ENCODE results near the gene HLA-DOB.

The HLA-DOB gene
- 0.38 to 2.9 (median 0.46) reads per million in 3 experiments for total RNA-seq

DNA sequence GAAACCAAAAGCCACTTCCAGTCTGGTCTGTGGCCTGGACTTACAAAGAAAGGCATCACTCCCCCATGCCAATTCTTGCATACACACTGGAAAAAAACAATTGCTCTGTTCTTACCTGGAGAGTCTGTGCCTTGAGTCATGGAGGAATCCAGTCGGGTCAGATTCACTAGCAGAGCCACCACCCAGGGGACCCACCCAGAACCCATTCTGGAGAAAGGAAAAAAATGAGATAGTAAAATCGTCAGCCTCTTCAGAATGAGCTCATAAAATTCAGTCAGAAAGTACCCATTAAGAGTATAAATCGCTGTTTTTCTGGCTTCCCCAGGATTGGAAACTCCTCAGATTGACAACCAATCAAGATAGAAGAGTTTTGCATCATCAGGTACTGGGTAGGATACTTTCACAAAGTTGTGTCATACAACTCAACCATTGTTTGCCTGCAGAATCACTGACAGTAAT lies at the start of gene HLA-DOB:
Gene HLA-DOB, minus strand, starts transcription at position 257 of the 459 bp plus-strand sequence. Its CDS starts 51 bp downstream, at position 206.
- DNase-seq, result peak; percentile 19

DNA sequence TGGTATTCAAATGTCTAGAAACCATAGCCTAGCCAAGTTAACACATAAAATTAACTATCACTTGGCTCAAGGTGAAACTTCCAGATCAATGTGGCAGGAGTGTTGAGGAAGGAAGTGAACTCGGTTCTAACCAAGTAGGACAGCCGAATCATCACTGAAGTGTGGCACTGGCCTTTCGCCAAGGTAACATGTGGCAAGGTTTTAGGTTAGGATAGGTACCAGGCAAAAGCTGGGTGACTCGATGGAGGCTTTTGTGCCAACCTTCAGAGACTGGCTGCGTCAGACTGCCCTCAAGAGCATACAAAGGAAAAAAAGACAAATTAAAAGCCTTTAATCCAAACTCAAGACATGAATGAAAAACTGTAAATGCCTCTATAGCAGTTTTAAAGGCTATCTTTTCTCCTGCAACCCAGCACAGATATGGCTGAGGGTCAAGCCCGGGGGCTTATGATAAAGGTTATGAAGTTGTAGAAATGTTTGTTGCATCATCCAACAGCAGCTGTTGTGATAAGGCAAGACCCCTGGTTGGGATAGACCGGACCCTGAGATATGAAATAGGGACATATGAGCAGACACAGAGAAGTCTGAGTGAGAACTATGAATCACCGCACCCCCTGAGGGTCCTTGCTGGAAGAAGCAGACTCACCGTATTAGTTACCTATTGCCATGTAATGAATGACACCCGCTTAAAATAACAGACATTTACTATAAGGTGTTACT lies 49.1 kb upstream of the HLA-DOB start:
- DNase-seq, result no peak

DNA sequence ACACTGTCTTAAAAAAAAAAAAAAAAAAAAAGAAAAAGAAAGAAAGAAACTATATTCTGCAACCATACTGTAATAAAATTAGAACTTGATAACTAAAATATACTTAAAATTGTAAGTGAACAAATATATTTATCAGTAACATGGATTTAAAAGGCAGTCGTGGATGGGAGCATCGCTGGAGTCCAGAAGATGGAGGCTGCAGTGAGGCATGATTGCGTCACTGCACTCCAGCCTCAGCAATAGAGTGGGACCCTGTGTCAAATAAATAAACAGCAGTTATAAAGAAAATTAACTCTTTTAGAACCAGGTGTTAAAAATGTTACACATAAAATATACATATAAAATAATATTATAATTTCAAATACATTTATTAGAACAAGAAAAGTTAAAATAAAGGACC lies 45.9 kb upstream of the HLA-DOB start:
- no peak for DNase-seq

DNA sequence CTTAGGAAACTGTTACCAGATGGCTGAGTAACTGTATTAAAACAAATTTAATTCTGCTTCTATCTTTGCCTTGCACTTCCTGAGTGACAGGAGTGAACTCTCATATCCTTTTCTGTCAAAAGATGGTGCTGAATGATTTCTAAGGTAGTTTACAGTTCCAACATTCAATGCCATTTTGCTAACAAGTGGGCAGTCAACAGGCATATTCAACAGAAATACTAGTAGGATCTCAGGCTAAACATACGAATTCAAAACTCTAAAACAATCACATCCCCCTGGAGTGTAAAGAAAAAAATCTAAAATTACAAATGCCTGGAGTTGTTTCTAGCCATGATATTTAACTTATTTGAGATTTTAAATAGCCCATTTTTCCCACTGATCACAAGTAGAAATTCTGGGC lies 43.9 kb upstream of the HLA-DOB start:
- DNase-seq, result no peak

DNA sequence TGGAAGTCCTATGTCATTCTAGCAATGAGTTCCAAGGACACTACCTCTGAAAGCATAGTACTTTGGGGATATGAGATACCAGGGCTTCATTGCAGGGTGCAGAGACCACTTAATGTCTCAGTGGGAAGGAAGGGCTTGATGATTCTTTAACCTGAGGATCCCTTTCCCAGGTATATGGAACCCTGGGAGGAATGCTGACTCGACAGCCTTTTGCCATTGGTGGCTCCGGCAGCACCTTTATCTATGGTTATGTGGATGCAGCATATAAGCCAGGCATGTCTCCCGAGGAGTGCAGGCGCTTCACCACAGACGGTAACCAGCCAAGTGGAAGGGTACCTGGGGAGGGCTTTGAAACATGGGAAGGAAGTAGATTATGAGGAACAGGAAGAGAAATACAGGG lies 41.4 kb upstream of the HLA-DOB start:
- DNase-seq, result no peak

DNA sequence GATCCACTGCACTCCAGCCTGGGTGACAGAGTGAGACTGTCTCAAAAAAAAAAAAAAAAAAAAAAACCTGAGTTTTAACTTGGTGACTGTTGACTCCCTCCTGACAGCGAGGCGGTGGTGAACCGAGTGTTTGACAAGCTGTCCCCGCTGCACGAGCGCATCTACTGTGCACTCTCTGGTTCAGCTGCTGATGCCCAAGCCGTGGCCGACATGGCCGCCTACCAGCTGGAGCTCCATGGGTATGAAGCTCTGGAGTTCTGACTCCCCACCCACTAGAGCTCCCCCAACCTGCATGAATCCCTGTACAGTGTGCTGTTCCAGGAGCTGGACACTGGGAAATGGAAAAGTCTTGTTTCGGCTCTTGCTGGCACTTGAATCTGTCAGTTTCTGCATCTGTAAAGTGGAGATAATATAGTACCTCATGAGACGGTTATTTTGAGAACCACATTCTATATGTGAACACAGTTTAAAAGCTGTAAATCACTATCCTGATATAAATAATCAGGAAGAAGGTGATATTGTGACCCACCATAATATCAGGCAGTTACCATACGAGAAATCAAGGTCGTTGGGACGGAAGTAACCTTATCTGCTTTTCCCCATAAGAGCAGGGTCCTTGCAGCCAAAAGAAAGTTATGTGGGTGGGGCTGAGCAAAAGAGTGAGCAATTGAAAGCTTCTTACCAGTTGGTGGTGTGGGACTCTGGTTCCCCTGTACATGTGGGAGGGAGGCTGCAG lies 40.5 kb upstream of the HLA-DOB start:
- DNase-seq, result no peak

DNA sequence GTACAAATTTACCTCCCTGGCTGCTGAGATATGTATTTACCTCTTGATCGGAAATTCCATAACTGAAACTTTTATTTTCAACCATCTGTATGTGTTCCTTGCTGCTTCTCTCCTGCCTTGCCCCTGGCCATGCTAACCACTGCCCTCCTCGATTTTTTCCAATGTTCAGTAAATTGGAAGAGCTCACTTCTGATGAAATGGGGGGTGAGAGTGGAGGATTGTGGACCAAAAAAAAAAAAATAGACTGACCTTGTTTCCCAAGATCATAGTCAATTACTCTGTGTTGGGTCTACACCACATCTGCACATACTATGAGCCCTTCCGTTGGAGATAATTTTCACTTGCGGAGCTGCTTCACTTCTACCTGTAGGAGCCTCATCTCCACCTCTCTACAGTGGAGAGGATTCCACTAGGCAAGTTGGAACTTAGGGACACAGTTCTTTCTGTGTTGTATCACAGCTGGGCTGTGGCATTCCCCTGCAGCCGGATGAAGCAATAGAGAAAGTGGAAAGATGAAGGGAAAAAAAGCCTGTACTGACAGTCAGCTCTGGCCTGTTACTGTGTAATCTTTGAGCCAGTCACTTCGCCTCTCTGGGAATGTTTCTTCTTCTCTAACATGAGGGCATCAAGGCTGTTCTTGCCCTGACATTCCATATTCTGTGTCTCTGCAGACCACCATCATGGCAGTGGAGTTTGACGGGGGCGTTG lies 38.8 kb upstream of the HLA-DOB start:
- no peak for DNase-seq

DNA sequence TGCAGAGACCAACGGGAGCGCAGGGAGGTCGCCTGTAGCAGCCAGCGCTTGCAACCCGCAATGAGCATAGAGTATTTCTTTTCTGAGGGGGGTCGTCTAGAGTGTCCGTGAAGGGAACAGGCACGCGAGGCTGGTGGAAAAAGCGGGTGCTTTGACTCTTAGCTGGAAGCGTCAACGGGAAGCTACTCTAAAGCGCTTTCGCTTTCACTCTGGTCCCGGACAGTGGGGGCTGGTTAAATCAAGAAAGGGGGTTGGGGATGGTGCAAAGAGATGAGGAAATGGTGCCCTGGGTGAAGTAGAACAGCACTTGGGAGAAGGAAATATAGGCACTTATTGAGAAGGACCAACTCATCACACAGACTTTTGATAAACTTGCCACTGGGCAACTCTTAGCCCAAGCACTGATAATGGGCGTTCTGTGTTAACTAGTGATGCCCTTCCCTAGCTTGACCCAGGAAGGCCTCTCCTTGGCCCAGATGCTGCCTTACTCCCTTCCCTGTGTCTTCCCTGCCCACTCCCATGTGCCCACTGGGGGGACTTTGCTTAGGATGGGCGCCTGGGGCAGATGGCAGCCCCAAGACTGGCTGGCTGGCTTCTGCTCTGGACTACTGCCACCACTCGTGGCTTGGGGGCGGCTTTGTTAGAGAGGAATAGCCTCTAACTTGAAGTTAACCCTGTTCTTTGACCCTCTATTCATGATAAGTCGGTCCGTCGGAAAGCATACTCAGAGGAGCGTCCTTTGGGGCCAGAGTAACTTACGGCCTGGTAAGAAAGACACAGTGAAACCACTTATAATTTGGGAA lies 37.8 kb upstream of the HLA-DOB start:
- DNase-seq, result peak; percentile 57

DNA sequence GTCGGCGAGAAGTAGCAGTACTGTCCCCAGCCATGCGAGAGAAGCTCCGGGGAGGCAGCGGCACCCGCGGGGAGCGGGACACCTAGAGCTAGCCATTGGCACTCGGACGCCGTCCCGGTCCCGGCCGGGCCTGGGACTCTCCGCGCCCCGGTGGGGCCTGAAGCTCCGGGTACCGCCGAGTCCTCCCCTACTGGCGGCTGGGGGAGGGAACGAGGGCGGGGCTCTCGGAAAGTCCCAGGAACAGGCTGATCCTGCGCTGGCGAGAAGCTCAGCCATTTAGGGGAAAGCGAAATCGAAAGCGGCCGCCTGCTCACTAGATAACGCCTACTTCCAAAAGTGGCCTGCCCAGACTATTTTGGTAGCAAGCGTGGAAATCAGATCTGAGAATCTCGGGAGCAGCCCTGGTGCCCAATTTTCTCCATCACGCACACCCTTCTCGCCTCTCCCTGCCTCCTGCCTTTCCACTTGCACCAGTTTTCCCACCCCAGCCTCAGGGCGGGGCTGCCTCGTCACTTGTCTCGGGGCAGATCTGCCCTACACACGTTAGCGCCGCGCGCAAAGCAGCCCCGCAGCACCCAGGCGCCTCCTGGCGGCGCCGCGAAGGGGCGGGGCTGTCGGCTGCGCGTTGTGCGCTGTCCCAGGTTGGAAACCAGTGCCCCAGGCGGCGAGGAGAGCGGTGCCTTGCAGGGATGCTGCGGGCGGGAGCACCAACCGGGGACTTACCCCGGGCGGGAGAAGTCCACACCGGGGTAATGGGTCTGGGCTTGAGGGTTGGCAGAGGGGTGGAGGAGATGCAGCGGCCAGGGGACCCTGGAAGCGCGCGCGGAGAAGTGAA lies 37.0 kb upstream of the HLA-DOB start, which contains the start of the genes PSMB9 and TAP1:
Gene PSMB9, plus strand, starts transcription at position 652 of the 835 bp plus-strand sequence. Its CDS starts 38 bp downstream, at position 690.
Gene TAP1, minus strand, starts transcription at position 164 of the 835 bp plus-strand sequence. Its CDS starts 68 bp downstream, at position 96.
- DNase-seq, result peak; percentile 93

DNA sequence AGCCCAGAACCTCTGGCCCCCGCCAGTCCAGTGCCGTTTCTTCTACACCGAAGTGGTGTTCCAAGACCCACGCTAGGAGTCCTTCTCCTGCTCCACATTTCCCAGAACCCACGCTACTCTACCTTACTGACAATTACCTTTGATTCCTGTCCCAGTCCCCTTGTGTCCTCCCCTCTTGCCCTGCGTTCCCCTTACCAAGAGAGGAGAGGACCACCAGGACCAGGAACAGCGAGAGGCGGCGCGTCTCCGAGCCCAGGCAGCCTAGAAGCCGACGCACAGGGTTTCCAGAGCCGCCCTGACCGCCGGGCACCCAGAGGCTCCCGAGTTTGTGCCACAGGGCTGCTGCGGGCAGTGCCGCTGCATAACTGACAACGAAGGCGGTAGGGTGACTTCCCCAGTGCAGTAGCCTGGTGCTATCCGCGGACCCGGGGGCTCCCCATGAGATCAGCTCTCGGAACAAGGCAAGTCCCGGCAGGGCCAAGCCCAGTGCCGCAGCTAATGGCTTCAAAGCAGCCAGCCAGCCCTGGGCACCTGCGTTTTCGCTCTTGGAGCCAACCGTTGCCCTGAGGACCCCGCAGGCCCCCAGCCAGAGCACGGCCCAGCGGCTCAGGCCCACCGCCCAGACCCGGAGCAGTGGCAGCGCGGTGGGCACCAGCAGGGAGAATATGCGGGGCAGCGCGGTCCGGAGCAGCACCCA lies 36.2 kb upstream of the HLA-DOB start:
- DNase-seq, result peak; percentile 54

DNA sequence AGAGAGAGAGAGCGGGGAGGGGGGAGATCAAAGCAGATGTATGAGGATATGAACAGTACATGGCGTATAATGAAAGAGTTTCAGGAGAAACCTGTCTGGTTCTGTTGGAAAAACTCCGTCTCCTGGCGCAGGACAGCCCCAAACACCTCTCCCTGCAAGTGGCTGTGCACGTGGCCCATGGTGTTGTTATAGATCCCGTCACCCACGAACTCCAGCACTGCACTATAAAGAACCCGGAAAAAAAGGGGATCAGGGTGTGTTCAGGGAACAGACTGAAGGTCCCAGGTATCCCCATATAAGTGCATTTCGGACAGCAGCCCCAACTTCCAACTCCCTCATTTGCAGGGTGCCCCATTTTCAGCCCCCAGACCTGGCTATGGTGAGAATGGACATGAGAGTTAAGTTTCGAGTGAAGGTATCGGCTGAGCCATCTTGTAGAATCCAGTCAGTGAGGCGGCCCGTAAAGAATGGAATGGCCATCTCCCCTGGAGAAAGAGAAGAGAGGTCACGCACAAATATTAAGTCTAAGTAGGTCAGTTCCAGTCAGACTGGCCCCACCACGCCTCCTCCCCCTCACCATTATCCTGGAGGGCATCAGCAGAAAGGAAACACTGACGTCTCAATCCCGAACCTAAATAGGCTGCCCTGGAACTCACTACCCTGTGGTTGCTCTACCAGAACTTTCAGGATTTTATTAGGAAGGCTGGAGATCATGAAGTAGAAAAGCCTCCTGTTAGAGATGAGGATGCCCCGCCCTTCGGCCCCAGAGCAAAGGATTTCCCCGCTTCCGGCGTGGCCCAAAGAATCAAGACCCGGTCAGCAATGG lies 35.4 kb upstream of the HLA-DOB start:
- DNase-seq, result no peak

DNA sequence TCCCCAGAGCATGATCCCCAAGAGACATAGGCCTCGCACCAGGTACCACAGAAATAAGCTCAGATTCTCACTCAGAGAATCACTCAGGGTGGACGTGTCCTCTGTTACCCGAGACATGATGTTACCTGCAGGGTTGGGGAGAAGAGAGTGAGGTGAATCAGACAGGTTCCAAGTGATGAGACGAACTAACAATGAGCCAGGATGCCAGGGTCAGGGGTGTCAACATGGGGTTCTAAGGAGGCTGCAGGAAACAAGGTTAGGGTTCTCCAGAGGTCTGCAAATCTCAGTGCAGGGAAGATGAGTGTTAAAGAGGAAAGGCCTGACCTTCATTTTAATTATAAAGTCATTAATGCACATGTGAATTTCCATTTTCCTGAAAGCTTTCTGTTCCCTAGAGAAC lies 34.2 kb upstream of the HLA-DOB start:
- no peak for DNase-seq

DNA sequence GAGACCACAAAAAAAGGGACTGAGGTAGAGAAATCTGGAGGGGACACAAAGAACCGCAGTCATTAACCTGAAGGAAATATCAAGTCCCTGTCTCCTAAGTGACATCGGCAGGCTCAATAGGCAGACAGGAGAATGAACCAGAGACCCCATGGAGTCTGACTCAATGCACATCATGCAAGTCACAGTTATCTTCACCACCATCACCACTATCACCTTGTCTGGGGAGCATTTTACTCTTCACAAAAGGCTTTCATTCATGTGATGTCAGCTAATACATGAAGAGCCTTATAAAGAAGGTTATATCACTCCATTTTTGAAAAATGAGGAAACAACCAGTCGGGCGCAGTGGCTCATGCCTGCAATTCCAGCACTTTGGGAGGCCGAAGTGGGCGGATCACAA lies 32.3 kb upstream of the HLA-DOB start:
- DNase-seq, result no peak

DNA sequence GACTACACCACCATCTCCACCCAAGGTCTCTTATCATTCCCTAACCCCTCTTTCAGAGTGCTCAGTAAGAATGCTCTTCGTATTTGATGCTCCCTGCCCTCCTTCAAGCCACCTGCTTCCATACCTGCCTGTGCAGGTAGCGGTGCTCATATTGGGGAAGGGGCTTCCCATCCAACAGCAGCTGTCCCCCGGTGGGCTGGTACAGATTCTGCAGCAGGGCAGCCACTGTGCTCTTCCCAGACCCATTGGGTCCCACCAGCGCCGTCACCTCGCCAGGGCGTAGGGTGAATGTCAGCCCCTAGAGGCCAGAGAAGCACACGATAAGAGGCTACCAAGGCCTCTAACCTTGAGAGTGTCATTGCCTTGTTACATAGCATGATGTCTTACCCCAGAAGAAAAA lies 31.0 kb upstream of the HLA-DOB start:
- DNase-seq, result no peak

DNA sequence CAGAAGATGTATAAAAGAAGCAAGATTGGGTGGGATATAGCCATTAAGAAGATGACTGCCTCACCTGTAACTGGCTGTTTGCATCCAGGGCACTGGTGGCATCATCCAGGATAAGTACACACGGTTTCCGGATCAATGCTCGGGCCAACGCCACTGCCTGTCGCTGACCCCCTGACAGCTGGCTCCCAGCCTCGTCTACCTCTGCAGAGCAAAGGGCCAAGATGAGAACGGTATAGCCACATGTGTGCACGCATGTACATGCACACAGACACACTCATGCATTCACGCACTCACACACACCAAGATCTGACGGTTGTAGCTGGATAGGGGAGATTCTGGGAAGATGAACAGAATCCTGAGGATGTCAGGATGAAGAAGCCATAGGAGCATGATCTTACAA lies 30.2 kb upstream of the HLA-DOB start:
- DNase-seq, result no peak

DNA sequence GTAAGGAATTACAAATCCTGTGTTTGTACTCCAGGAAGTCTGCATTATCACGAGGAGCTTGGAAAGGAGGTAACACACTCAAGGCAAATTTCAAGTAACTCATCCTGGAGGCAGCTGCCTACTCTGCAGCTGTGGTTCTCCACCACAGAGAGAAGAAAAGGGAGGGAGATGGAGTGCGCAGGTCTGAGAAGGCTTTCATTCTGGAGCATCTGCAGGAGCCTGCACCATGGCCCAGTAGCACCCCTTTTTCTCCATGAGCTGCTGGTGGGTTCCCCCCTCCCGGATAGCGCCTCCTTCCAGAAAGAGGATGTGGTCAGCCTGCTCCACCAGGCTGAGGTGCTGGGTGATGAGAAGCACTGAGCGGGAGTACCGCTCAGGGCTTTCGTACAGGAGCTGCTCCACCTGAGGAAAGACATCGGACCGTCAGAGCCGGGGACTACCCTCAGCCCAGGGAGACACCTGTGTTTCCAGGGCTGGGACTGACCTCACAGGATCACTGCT lies 28.6 kb upstream of the HLA-DOB start:
- DNase-seq, result peak; percentile 50

DNA sequence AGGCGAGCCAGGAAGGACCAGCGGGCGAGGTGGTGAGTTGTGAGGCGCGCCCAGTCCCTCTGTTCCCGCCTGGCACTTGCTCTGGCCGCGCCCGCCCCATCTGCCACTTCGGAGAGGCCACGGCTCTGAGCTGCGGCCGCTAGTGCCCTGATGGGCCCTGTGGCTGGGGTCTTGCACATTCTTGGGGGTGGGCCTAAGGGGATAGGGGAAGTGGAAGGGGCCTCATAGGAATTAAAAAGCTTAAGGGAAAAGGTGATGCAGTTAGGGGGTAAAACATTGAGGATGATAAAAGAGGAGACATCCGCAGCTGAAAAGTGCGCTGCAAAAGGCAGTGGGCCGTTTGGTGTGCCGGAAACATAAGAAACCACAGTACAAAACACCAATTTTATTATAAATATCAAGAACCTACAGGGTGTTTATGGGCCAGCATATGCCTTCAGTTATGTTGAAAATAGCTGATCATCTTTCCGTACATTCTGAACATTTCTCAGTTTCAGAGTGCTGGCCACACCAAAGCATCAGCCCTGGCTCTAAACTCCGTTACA lies 28.1 kb upstream of the HLA-DOB start:
- no peak for DNase-seq

DNA sequence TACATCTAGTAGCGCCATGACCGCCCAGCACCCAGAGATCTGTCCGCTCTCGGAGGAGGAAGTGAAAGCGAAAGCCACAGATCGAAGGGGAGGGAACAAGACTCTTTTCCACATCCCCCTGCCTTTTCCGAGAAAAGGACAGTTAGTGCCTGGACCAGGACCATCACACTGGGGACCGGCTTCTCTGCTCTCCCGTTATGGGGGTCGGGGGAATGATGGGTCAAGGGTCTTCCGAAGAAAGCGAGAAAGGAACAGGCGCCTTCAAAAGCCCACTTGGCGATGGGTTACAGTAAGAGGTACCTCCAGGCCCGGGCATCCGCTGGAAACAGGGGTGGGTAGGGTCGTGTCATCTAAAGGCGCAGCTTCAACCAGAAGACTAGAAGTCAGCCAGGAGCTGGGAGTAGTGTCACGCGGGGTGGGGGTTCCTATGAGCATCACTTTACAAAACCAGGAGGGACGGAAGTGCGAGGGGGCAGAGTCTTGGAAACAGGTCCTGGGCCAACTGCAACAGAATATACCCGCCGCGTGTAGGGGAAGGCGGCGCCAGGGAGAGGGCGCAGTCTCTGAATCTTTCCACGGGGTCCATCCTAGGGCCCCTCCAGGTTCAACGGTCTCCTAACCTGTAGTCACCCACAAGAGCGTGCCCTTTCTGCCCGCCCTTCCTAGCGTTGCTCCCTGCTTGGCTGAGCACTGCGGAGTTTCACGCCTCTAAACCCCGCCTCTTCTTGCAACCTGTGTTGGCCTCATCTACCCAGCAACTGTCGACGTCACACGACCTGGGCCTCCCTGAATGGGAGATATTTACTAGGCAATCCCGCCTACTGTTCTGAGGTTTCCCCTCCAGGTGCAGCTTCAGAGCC lies 27.4 kb upstream of the HLA-DOB start, which contains the start of gene PSMB8:
Gene PSMB8, minus strand, starts transcription at position 69 of the 860 bp plus-strand sequence. Its CDS starts 51 bp downstream, at position 18.
- peak; percentile 97 for DNase-seq
